Tibial nerve (tissue), 3 donors: ENCODE results near the gene ID2.

ENCODE experiments used
- POLR2A ChIP-seq, 2 donors: fragments of 450-650 bp; IDR thresholded peaks; one replicate each; pipeline ENCODE4 v1.6.1; 2017; ENCODE audit warnings: antibody characterized with exemption in 2 of 2, mild to moderate bottlenecking in 2 of 2, moderate library complexity in 2 of 2
- TF ChIP-seq, protein P1 (sequence below), 5 experiments: fragments of 200-600 bp in 3 of 5; fragments of 450-650 bp in 2 of 5; sonication (generic) in 3 of 5; IDR thresholded peaks; one replicate each; pipeline ENCODE4 v1.5.1; 2016 to 2019; ENCODE audit warnings: antibody characterized with exemption in 5 of 5, mild to moderate bottlenecking in 3 of 5, moderate library complexity in 2 of 5

DNA sequence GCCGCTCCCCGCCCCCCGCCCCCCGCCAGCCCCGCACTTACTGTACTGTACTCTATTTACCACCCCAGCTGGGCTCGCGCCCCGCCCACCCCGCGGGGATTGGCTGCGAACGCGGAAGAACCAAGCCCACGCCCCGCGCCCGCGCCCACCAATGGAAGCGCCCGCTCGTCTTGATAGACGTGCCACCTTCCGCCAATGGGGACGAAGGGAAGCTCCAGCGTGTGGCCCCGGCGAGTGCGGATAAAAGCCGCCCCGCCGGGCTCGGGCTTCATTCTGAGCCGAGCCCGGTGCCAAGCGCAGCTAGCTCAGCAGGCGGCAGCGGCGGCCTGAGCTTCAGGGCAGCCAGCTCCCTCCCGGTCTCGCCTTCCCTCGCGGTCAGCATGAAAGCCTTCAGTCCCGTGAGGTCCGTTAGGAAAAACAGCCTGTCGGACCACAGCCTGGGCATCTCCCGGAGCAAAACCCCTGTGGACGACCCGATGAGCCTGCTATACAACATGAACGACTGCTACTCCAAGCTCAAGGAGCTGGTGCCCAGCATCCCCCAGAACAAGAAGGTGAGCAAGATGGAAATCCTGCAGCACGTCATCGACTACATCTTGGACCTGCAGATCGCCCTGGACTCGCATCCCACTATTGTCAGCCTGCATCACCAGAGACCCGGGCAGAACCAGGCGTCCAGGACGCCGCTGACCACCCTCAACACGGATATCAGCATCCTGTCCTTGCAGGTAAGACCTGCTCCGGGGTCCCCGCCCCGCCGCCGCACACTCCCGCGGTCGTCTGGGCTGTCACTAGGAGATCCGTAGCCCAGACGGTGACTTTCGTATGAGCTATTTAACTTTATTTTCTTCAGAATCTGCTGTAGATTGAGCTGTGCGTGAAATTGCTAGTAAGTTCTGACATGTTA, at the start of gene ID2:
- TF ChIP-seq, protein P1, sequence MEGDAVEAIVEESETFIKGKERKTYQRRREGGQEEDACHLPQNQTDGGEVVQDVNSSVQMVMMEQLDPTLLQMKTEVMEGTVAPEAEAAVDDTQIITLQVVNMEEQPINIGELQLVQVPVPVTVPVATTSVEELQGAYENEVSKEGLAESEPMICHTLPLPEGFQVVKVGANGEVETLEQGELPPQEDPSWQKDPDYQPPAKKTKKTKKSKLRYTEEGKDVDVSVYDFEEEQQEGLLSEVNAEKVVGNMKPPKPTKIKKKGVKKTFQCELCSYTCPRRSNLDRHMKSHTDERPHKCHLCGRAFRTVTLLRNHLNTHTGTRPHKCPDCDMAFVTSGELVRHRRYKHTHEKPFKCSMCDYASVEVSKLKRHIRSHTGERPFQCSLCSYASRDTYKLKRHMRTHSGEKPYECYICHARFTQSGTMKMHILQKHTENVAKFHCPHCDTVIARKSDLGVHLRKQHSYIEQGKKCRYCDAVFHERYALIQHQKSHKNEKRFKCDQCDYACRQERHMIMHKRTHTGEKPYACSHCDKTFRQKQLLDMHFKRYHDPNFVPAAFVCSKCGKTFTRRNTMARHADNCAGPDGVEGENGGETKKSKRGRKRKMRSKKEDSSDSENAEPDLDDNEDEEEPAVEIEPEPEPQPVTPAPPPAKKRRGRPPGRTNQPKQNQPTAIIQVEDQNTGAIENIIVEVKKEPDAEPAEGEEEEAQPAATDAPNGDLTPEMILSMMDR (IDR thresholded peaks at IDR 0.05), result peak in 1 of 5 experiments; percentile 46
- peak; percentile 91 to 99 for TF ChIP-seq POLR2A (IDR thresholded peaks at IDR 0.05)
